Endothelial cell of umbilical vein (primary cell): ENCODE results near the gene RMDN2.

Source experiments
- CTCF ChIP-seq, 2 donors: IDR thresholded peaks; 1 replicate in 1 of 2; 2 replicates in 1 of 2; pipeline ENCODE4 v1.5.1; 2011; ENCODE audit warnings: low read length in 2 of 2, mild to moderate bottlenecking in 2 of 2, moderate library complexity in 2 of 2, control low read depth in 1 of 2, inconsistent platforms in 1 of 2, low read depth in 1 of 2; ENCODE audit not compliant: insufficient read depth in 1 of 2; ENCODE audit errors: extremely low read depth in 1 of 2
- EZH2 ChIP-seq: IDR thresholded peaks from 2 replicates; pipeline ENCODE4 v1.6.1; 2012; ENCODE audit warnings: borderline replicate concordance, low read depth, mild to moderate bottlenecking, moderate library complexity, low read length, inconsistent platforms; ENCODE audit not compliant: severe bottlenecking
- MAX ChIP-seq: IDR thresholded peaks from 2 replicates; pipeline ENCODE4 v1.6.1; 2011; ENCODE audit not compliant: insufficient read depth, insufficient read length
- MYC ChIP-seq: IDR thresholded peaks from one replicate; pipeline ENCODE4 v1.6.1; 2011; ENCODE audit warnings: mild to moderate bottlenecking, low read depth, low read length
- POLR2A ChIP-seq: IDR thresholded peaks from 2 replicates; pipeline ENCODE4 v1.6.1; 2012; ENCODE audit warnings: low read depth, mild to moderate bottlenecking, control low read depth, low read length

- no peak for TF ChIP-seq CTCF (IDR thresholded peaks at IDR 0.05; ENCODE audit: extremely low read depth in 1 of 2, insufficient read depth in 1 of 2, low read depth in 1 of 2, low read length in 2 of 2)
- TF ChIP-seq POLR2A = no peak
- TF ChIP-seq EZH2 = no peak
- TF ChIP-seq MYC = no peak
- TF ChIP-seq MAX = no peak
Measured at GRCh38 chr2:37969731-37970130, 44.6 kb downstream of the RMDN2 start.
